ENCODE results near the gene ERBB4.
"Not testable (repeated sequence)": the region's sequence is repeated elsewhere in the genome, so short reads cannot be mapped to it uniquely, and the experiment has no call there.

ERBB4 gene

DNA sequence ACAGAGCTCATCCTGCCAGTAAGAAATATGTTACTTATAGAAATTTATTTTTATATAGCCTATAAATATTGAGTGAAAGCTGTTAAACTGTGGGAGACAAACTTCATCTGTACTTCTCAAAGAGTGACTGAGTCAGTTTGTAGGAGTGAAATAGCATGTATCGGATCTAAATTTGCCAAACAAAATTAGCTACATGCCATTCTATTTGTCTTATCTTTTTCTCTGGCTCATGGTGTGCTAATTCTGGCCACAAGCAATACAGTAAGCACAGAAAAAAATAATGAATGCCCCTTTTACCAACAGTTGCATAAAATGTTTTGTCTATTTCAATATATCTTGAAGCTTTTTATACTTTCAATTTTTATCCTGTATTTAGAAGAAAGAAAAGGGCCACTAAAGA lies 12.5 kb downstream of the ERBB4 start:
- DNase-seq: no peak

DNA sequence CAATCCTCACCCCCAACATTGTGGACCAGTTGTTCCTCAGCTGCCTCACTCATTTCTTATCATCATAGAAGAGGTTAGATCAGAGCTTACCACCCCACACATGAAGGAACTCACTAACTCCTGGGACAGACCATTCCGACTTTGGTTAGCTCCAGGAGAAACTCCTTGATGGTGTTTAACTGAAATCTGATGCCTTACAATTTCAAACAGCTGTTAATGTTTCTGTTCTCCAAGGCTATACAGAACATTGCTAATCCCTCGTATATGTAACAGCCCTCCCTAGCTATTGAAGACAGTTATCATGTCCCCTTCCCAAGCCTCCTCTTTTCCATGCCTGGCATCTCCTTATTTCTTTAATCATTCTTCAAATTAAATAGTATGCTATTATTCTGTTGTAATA lies 14.8 kb downstream of the ERBB4 start:
- DNase-seq: no peak

DNA sequence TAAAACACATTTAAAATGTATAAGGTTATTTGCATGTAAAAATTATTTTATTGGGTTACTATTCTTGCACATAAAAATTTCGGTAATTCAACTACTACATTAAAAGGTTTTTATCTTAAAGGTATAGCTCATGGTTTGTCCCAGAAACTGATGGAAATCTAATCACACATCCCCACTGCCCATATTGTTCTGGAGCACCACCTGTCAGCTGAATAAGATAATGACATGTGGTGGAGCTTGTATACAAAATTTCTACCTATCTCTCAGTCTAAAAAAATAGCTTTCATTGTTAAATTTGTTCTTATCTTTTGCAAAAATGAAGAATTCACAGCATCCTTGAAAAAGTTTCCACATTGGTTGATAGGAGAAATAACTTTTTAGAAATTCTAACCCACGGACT lies 18.3 kb downstream of the ERBB4 start:
- DNase-seq: no peak

DNA sequence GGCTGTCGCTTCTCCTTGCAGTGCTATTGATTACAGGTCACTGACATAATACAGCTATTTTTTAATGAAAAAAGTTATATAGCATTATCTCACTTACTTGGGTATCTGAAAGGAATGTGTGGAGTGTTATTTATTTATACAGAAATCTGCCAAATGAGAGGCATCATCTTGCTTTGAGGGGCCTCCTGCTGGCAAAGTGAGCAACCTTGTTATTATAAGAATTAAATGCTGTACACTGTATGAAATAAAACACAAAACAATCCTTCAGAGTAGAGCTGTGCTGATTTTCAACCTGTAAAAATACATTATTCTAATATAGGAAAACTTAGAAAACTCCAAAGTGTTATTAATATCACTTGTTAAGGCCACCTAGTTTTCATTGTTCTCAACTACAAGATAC lies 20.9 kb downstream of the ERBB4 start:
- no peak for DNase-seq

DNA sequence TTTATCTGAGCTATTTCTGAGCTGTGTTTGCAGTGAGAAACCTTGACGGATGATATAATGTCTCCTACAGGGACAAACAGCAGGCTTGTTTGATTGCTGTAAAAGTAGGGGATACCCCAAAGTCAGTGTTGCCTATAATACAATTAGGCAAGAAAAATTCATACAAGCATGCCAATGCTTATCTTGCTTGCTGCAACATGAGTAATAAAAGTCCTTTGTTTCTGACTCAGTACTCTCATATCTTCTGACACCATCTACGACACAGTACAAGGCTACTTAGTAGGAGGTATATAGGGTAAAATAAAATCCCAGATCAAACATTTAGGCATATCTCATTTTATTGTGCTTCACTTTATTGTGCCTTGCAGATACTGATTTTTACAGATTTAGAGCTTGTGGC lies 33.0 kb downstream of the ERBB4 start:
- no peak for DNase-seq

DNA sequence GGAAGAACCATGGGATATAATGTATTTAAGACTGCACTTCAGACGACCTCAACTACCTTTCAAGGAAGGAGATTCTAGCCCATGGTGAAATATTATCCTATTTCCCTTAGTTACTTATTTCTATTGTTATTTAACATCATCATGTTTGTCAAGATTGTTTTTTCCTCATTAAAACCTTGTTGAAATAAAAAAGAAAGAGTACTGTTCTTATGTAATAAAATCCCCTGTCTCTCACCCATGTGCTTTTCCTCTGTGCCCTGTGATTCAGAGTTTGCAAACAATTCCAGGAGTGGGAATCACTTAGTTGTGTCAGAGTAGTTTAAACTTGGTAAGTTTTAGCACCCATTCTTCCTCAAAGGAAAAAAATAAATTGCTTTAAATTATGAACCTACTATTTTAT lies 43.6 kb downstream of the ERBB4 start:
- DNase-seq: no peak

DNA sequence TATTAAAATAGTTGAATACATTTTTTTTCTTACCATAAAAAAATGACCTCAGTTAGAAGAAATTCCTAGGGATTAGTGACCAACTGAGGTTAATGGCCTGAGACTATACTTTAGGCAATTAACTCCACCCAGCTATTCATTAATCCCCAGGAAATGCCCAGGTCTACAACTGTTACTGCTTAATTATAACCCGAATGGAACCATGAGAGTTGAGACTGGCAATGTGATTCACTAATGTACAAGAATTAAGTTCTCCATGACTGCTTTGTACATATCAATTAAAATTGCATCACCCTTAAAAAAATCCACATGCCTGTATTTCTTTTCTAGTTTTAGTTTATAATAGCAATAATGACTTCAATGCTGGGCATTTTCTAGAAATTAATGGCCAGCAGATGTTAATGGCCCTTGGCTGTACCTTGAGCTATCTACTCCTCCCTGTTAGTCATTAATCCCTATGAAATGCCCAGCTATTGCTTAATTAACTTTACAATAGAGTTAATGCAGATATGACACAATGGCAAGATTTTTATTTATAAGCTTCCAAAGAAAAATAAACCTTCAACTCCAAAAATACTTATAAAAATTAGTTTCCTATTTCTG lies 44.1 kb downstream of the ERBB4 start:
- DNase-seq: no peak

DNA sequence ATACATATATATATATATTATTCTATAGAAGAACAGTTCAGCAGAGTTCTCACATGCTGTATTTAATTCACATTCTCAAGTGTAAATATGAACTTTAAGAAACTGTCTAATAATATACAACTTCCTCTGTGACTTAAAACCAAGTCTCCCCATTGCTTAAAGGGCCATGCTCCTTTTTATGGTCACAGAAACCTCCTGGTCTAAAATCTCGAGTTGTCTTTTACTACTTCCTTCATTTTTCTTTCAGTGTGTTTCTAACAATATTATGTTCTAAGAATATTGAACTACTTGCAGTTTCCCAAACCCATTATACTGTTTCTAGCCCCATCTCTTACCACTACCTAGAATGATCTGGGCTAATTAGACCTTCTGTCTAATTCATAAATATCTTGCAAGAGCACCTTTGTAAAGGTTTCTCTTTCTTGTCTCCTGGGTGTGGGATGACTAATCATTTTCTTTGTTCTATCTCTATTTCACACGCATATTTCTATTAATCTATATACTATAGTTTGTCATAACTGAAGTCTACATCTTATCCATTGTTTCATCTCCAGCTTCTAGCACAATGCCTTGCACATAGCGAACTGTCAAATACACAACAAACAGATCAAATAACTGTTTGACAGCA lies 48.8 kb downstream of the ERBB4 start:
- no peak for DNase-seq

DNA sequence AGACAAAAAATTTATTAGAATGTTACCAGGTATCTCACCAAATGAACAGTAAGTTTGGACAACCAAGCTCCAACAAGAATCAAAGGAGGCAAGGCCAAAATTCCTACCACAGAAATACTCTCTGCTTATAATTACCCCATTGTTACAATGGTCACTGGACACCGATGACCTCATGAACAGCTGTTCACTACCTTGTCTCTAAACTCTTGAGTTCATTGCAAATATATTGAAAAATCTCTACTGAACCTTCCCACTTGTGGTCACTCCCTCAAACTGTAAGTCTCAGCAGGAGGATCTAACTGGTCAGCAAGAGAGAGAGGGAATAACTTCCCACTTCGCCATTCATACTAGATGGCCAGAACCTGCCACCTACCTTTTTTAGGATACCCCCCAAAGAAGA lies 50.0 kb downstream of the ERBB4 start:
- DNase-seq: no peak

DNA sequence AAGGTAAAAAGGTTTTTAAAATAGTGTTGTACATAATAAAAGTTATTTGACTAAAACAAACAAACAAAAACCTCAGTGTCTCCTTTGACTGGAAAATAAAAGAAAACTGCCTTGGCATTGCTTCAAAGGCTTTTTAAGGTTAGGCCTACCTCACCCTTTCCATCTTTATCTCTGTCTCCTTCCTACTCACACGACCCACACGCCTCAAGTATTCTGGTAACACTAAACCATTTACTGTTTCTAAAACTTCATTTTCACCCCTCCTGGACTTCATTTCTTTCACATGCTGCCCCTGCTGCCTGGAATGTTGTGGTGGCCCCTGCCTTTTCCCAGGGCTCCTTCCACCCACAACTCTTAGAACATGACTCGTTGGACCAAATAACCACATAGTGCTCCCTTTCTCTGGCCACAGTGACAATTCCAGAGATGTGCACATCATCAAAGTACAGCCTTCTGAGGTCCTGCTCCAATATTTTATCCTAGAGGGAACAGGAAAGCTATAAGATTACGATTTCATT lies 54.0 kb downstream of the ERBB4 start:
- no peak for DNase-seq

DNA sequence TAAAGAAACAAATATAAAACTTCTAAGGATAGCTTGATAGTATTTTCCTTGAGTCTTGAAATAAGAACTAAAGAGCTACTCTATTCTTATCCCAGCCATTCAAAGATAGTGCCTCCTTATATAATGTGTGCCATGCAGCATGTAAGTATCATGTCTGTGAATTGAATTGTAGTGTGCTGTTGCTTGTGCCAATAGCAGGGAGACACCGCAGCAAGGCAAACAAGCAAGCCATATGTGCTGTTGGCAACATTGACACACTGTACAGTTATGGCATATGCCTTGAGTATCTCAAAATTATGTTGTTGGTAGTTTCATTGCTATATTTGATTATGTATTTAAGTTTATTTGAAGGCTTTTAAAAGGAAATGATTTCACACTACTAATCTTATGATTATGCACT lies 58.2 kb downstream of the ERBB4 start:
- no peak for DNase-seq

DNA sequence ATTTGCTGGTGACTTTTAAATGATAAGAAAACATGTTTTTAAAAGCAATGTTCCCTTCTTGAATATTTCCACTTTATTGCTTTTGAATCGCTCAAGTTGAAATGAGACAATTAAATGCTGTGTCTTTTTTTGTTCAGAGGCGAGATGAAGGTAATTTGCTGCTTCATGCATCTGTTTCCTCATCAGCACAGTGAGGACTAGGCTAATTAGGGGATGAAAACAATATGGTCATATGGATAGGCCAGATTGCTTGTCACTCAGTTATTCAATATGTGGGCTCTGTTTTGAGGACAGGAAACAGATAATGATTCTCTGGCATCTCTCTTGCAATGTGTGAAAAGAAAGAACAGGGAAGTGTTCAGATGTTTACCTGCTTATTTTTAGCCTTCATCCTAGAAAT lies 61.0 kb downstream of the ERBB4 start:
- no peak for DNase-seq

DNA sequence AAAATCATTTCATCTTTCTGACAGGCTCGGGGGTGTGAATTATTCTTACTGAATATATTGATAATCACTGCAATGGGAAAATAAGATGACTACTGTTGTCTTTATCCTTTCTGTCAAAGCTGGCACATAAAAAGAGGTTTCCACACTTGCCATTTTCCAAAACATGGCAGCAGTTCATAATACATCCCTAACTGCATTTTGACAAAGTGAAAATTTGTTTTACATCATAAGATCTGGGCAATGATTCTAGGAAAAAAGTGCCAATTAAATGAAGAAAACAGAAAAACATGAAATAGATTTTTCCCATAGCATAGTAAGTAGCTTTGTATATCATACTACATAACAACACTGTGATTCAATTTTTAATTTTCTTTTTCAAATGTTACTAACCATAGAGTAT lies 65.4 kb downstream of the ERBB4 start:
- DNase-seq: no peak

DNA sequence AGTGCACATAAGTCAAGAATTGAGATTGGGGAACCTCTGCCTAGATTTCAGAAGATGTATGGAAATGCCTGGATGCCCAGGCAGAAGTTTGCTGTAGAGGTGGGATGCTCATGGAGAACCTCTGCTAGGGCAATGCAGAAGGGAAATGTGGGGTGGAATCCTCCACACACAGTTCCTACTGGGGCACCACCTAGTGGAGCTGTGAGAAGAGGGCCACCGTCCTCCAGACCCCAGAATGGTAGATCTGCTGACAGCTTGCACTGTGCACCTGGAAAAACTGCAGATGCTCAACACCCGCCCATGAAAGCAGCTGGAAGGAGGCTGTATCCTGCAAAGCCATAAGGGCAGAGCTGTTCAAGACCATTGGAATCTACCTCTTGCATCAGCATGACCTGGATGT lies 71.1 kb downstream of the ERBB4 start:
- not testable (repeated sequence) for DNase-seq

DNA sequence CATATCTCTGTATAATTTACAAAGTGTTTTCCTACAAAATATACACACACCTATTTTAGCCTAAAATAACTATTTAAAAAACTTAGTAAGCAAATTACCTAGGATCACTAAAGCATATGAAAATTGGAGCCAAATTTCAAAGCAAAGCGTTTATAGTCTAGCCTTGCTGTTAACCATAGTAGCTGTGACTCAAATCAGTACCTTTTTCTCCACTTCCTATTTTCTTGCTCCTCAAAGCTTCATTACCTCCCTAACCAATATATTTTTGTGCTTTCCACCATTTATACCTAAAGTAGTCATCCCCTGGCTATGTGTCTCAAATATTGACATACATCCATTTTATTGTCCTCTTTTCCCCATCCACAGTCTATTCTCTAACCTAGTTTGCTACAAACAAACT lies 73.1 kb downstream of the ERBB4 start:
- no peak for DNase-seq

DNA sequence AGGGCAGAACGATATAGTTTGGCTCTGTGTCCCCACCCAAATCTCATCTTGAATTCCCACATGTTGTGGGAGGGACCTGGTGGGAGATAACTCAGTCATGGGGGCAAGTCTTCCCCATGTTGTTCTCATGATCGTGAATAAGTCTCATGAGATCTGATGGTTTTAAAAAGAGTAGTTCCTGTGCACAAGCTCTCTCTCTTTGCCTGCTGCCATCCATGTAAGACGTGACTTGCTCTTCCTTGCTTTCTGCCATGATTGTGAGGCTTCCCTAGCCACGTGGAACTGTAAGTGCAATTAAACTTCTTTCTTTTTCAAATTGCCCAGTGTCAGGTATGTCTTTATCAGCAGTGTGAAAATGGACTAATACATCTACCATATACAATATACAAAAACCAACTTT lies 76.9 kb downstream of the ERBB4 start:
- DNase-seq: not testable (repeated sequence)

DNA sequence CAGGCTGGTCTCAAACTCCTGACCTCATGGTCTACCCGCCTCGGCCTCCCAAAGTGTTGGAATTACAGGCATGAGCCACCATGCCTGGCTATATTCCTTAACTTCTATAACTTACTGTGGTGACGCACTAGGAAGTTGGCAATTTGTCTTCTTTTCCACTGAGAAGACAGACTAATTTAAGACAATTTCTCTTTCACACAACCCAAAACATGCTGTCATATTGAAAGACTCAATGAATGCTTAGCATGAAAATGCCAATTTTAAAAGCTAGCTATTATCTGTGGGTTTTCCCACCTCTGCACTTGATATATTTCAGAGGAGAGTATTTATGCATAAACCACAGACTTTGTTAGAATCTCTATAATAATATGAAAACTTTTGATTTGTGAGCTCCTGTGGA lies 84.5 kb downstream of the ERBB4 start:
- DNase-seq: no peak

DNA sequence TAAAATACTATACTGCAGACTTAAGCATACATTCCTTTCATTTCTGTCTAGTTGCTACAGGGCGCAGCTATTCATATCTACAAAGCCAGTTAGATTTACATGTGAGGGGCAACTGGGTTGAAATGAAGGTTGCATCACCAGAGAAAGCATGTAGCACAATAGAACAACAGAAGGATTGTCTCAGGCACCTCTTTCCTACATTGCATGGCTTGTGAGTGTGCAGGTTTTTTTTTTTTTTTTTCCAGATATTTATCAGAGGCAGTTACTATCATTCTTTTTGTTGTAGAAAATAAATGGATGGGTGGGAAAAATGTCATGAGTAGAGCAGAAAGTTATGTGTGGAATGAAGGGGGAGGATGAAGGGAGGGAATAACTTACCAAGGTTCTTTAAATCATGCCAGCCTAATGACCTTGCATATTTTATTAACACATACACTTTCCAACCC lies 86.8 kb downstream of the ERBB4 start:
- DNase-seq: no peak

DNA sequence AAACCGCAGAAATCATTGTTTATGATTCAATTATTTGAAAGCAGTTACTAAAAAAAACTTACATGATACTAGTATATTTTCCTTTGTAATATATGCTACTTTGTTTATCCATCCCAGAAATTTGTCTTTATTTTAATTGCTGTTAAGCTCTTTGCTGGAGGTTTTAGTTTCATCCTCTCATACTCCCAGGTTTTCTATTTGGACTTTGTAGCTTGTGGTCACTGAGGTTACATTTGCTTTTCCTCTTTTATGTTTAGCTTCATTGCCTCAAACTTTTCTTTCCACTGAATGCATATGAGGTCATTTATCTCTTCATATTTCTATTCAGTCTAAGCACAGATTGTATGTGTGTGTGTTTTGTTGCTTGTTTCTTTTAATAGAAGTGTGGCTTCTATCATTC lies 89.9 kb downstream of the ERBB4 start:
- no peak for DNase-seq

DNA sequence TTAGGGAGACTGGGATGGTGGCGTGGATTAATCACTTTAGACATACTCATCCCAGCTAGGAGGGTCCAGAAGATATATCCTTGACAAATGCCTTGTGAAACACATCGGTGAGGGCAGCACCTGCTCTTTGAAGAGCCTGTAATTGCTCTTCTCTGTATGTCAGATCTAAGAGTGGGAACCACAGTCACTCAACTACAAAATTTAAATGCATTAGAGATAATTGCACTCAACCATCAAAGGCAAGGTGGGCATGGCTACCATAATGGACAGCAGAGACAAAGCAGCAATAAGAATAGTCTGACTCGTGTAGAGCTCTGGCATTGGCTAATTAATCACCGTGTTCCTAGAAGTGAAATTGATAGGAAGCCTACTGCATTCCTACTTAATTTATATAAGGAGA lies 96.8 kb downstream of the ERBB4 start:
- DNase-seq: no peak

DNA sequence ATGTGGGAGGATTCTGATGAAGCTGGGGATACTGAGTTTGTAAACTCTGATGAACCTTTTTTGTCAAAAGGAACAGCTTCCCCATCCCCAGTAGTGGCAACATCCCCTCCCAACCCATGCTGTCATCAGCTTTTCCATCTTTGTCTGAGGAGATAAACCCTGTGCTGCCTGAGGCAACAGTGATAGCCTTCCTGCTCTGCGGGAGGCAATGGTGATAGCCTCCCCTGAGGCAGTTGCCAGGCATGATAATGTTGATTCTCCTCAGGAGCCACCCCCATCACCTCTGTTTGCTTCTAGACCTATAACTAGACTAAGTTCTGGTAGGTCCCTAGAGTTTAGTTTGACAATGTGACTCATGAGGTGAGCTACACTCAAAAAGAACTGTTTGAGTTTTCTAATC lies 97.5 kb downstream of the ERBB4 start:
- no peak for DNase-seq

DNA sequence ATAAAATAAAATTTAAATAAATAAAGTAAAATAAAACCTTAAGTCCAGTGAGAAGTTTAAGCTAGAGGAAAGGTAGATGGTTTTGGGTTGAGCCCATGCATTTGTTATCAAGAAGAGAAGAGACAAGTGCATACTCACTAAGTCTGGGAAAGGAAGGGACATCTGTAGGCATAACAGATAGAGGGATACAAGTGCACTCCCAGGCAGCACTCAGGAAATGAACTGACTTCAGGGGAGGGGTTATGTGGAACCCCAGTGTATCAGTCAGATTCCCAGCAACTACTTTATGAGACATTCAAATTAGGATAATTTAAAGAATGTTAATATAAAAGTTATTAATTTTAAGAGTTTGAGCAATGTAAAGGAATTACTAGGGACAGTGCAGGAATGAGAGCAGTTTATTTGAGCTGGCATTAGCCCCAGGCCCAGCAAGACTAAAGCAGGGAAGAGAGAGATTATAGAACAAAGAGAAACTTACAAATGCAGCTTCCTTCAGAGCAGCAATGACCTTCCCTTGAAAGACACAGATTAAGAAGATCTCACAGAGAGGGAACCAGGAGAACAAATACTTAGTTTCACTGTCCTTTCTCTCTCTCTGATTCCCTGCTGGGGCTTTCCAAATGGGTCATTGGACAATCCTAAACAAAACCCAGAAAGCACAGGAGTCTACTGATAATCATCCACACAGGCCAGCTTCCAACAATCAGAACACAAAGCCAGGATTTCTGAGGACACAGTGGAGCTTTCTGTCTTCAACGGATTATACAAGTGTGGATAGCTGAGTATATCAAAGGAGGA lies 109.7 kb downstream of the ERBB4 start:
- no peak for DNase-seq

DNA sequence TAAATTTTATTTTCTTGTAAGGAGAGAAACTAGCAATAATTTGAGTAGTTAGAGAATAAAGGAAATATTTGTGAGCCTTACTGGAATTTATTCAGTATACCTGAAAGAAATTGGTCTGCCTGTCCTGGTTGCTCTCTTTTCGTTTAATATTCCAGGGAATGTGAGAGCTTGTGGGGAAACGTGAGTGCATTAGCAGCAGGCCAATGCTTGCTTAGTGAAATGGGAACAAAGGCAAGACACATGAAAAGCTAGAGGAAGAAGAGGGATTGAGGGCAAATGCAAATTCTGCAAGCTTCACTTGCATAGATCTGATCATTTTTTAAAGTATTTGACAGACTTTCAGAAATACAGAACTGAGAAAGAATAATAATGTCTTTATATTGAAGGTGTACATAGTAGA lies 111.0 kb downstream of the ERBB4 start:
- no peak for DNase-seq
